Raji (cell line): Measurements from ENCODE around the gene OR5V1.

Experiments used
- POLR2A ChIP-seq: IDR thresholded peaks from 2 replicates; pipeline ENCODE4 v1.6.1; 2011; ENCODE audit warnings: low read depth, low read length, control low read depth; ENCODE audit not compliant: insufficient read depth

Gene OR5V1

GRCh38 chr6:29368765-29369164, at the start of gene OR5V1:
TSS of gene OR5V1 (minus strand) at chr6:29368865. CDS start at chr6:29356195, 12,670 bp downstream.
- TF ChIP-seq POLR2A, result no peak

GRCh38 chr6:29414588-29414987, 45.9 kb upstream of the OR5V1 start, which contains the start of gene OR12D1:
TSS of gene OR12D1 (plus strand) at chr6:29414928.
- TF ChIP-seq POLR2A, result no peak

DNA sequence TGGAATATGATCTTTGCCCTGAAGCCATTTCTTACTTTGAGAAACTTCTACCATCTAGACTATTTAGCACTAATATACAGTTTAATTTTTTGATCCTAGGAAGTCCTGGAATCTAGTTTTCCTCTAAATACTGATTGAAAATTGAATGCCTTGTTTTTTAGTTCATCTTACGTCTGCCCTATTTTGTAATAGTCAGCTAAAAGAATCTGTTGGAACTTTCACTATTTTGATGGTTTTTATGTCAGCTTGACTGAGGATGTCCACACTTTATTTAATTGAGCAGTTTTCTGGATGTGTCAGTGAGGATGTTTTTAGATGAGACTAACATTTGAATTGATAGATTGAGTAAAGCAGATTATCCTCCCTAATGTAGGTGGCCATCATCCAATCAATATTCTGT, 35.1 kb upstream of the OR5V1 start:
- TF ChIP-seq POLR2A, result no peak

- no peak for TF ChIP-seq POLR2A
Observed at GRCh38 chr6:29399525-29399924, 30.9 kb upstream of the OR5V1 start.

GRCh38 chr6:29395331-29395730, 26.7 kb upstream of the OR5V1 start, which contains the start of gene OR12D2:
TSS of gene OR12D2 (plus strand) at chr6:29395631. CDS start at chr6:29396700, 1,069 bp downstream.
- no peak for TF ChIP-seq POLR2A

GRCh38 chr6:29388533-29388932, 19.9 kb upstream of the OR5V1 start:
- no peak for TF ChIP-seq POLR2A

- no peak for TF ChIP-seq POLR2A
Observed at GRCh38 chr6:29376003-29376402, 7.3 kb upstream of the OR5V1 start.

GRCh38 chr6:29375191-29375590, 6.5 kb upstream of the OR5V1 start, which contains the start of gene OR12D3:
TSS of gene OR12D3 (minus strand) at chr6:29375291. CDS start at chr6:29375287, 4 bp downstream.
- no peak for TF ChIP-seq POLR2A

DNA sequence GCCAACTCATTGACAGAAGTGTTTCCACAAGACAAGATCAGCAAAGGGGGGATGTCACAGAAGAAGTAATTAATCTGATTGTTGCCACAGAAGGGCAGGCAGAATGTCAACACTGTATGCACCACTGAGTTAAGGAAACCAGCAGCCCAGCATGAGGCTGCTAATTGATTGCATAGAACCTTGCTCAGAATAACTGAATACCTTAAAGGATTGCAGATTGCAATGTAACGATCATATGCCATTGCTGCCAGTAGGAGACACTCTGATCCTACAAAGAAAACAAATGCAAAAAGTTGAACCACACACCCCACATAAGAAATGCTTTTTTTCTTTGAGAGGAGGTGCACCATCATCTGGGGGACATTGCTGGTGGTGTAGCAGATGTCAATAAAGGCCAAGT, 13.1 kb downstream of the OR5V1 start:
- no peak for TF ChIP-seq POLR2A

DNA sequence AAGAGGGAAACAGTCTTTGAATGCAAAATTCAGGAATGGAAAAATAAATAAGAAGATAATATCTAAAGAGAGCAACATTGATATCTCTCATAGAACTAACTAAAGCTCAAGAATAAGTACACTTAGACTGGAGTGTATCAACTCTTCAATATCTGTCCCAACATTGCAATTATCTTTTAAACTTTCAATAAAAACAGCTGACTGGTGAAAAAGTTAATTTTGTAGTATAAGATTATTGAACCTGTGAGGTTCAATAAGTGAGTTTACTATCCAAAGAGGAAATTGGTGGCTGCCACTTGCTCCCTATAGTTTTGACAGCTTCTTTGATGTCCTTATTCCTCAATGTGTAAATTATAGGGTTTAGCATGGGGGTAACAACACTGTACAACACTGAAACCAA, 13.7 kb downstream of the OR5V1 start:
- no peak for TF ChIP-seq POLR2A

DNA sequence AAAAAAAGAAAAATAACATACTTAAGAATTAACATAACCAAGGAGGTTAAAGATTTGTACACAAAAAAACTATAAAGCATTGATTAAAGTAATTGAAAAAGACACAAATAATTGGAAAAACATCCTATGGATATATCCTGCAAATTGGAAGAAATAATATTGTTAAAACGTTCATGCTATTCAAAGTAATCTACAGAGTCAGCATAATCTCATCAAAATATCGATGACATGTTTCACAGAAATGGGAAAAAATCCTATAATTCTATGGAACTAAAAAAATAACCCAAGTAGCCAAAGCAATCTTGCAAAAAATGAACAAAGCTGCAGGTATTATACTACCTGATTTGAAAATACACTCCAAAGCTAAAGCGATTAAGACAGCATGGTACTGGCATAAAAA, 23.3 kb downstream of the OR5V1 start:
- TF ChIP-seq POLR2A, result no peak

- TF ChIP-seq POLR2A, result no peak
Observed at GRCh38 chr6:29336269-29336668, 32.4 kb downstream of the OR5V1 start.

DNA sequence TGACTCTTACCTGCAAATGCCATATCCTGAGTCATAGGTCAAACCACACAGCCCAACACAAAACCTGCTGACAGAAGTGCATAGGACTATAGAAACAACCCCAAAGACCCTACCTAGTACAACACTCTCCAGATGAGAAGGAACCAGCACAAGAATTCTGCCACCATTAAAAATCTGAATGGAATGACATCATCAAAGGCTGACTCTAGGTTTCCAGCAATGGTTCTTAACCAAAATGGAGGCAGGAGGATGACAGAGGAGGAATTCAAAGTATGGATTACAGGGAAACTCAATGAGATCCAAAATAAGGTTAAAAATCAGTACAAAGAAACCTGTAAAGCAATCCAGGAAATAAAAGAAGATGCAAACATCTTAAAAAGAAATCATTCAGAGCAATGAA, 36.0 kb downstream of the OR5V1 start:
- no peak for TF ChIP-seq POLR2A

DNA sequence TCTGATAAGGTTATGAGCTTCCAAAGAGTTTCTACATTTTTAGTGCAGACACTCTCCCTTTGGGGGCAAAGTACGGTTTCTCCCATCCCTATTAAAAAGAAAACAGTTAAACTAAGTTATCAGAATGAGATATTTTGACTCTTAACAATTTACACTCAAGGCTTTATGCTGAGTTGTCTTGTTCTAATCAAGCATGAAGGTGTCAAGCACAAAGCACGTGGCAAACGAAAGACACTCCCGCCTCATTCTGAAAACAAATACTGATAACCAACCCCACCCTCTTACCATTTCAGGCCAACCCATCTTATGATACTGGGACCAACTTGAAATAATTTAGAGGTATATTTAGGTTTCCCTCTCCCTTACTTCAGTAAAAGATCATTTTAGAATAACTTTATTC, 42.9 kb downstream of the OR5V1 start:
- TF ChIP-seq POLR2A, result no peak

- TF ChIP-seq POLR2A, result no peak
Observed at GRCh38 chr6:29319931-29320330, 48.7 kb downstream of the OR5V1 start.
